22Rv1 (cell line): Measurements from ENCODE around the gene LINC01488.

Experiments
- H3K27ac ChIP-seq: fragments of 450-650 bp; 2 replicates; pipeline ENCODE4 v1.5.1; 2017
- CTCF ChIP-seq: fragments of 450-650 bp; IDR thresholded peaks from 2 replicates; pipeline ENCODE4 v1.5.1; 2017; ENCODE audit warnings: mild to moderate bottlenecking
- ZFX ChIP-seq: fragments of 450-650 bp; IDR thresholded peaks from 2 replicates; pipeline ENCODE4 v1.6.1; 2017; ENCODE audit warnings: antibody characterized with exemption, borderline replicate concordance

LINC01488 gene

GRCh38 chr11:69460540-69461257 lies 20.8 kb upstream of the LINC01488 start:
- no peak overlapping the region for H3K27ac ChIP-seq
- TF ChIP-seq CTCF: no peak
- TF ChIP-seq ZFX: no peak

- H3K27ac ChIP-seq: no peak overlapping the region
- TF ChIP-seq ZFX: no peak
- TF ChIP-seq CTCF: no peak
These were observed 20.0 kb upstream of the LINC01488 start for GRCh38 chr11:69461272-69461962.

- TF ChIP-seq CTCF (no peak), ZFX (no peak)
- H3K27ac ChIP-seq: no peak overlapping the region
These were observed 19.1 kb upstream of the LINC01488 start for GRCh38 chr11:69462106-69462951.

GRCh38 chr11:69463181-69463994 lies 18.1 kb upstream of the LINC01488 start:
- no peak for TF ChIP-seq CTCF
- no peak for TF ChIP-seq ZFX
- no peak overlapping the region for H3K27ac ChIP-seq

- no peak for TF ChIP-seq CTCF
- TF ChIP-seq ZFX: no peak
- H3K27ac ChIP-seq: no peak overlapping the region
These were observed 17.2 kb upstream of the LINC01488 start for GRCh38 chr11:69463995-69464960.
